ENCODE measurements around the gene CCM2.

DNA sequence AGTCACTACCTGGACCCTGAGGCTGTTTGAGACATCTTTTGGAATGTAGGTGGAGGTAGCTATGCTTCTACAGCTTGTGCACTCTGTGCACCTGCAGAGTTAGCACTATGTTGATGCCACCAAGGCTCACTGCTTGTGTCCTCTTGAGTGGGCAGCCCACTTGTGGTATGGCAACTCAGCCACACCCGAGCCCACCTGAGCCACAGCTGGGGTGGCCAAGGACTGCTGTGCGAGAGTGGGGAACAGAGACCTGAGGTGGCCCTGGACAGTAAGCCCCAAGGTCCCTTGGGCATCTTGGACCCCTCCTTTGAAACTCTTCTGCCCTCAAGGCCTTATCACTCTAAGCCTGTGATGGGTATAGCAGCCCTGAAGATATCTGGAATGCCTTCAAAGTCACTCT, 46.8 kb upstream of the CCM2 start:
- TF ChIP-seq, protein P1, sequence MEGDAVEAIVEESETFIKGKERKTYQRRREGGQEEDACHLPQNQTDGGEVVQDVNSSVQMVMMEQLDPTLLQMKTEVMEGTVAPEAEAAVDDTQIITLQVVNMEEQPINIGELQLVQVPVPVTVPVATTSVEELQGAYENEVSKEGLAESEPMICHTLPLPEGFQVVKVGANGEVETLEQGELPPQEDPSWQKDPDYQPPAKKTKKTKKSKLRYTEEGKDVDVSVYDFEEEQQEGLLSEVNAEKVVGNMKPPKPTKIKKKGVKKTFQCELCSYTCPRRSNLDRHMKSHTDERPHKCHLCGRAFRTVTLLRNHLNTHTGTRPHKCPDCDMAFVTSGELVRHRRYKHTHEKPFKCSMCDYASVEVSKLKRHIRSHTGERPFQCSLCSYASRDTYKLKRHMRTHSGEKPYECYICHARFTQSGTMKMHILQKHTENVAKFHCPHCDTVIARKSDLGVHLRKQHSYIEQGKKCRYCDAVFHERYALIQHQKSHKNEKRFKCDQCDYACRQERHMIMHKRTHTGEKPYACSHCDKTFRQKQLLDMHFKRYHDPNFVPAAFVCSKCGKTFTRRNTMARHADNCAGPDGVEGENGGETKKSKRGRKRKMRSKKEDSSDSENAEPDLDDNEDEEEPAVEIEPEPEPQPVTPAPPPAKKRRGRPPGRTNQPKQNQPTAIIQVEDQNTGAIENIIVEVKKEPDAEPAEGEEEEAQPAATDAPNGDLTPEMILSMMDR (IDR thresholded peaks at IDR 0.05), result no peak
- TF ChIP-seq POLR2AphosphoS5 (IDR thresholded peaks at IDR 0.05) (no peak), POLR2A (IDR thresholded peaks at IDR 0.05) (no peak), EP300 (IDR thresholded peaks at IDR 0.05) (no peak)
